Globus pallidus (tissue), 1 donor: ENCODE results near the gene ASPHD1.
A peak's percentile ranks its signal among the peaks of the same experiment; 100 is the strongest.
"Not testable (repeated sequence)": the region's sequence is repeated elsewhere in the genome, so short reads cannot be mapped to it uniquely, and the experiment has no call there.

Experiments
- DNase-seq: peaks from one replicate; pipeline ENCODE4 v3.0.0-alpha.2; 2015; ENCODE audit warnings: low spot score

ASPHD1 gene

GRCh38 chr16:29900102-29900887 is at the start of gene ASPHD1:
Gene ASPHD1, plus strand, starts transcription at chr16:29900488. Its CDS starts 484 bp downstream, at chr16:29900972.
- DNase-seq: peak; percentile 93

GRCh38 chr16:29850998-29851397 is 49.3 kb upstream of the ASPHD1 start:
- DNase-seq: no peak

GRCh38 chr16:29852654-29853053 is 47.6 kb upstream of the ASPHD1 start:
- no peak for DNase-seq

- DNase-seq: no peak
Measured at GRCh38 chr16:29854520-29855100, 45.7 kb upstream of the ASPHD1 start.

- no peak for DNase-seq
Measured at GRCh38 chr16:29857133-29857760, 43.0 kb upstream of the ASPHD1 start.

GRCh38 chr16:29858149-29858849 is 42.0 kb upstream of the ASPHD1 start:
- peak; percentile 38 for DNase-seq

GRCh38 chr16:29858974-29859373 is 41.3 kb upstream of the ASPHD1 start:
- DNase-seq: no peak

- DNase-seq: no peak
Measured at GRCh38 chr16:29860218-29860617, 40.1 kb upstream of the ASPHD1 start.

- DNase-seq: no peak
Measured at GRCh38 chr16:29862383-29862883, 37.9 kb upstream of the ASPHD1 start.

GRCh38 chr16:29862884-29863668 is 37.2 kb upstream of the ASPHD1 start, which contains the start of gene CDIPT:
Gene CDIPT, minus strand, starts transcription at chr16:29863226. Its CDS starts 369 bp downstream, at chr16:29862857.
- DNase-seq: peak; percentile 98

- DNase-seq: no peak
Measured at GRCh38 chr16:29863669-29863984, 36.7 kb upstream of the ASPHD1 start.

GRCh38 chr16:29864205-29864604 is 36.1 kb upstream of the ASPHD1 start:
- DNase-seq: no peak

GRCh38 chr16:29868396-29869009 is 31.8 kb upstream of the ASPHD1 start:
- DNase-seq: no peak

GRCh38 chr16:29869067-29869466 is 31.2 kb upstream of the ASPHD1 start:
- not testable (repeated sequence) for DNase-seq

- no peak for DNase-seq
Measured at GRCh38 chr16:29871822-29872546, 28.3 kb upstream of the ASPHD1 start.

- DNase-seq: no peak
Measured at GRCh38 chr16:29873319-29873718, 27.0 kb upstream of the ASPHD1 start.

- no peak for DNase-seq
Measured at GRCh38 chr16:29875206-29875605, 25.1 kb upstream of the ASPHD1 start.

GRCh38 chr16:29876217-29876593 is 24.1 kb upstream of the ASPHD1 start:
- no peak for DNase-seq

GRCh38 chr16:29876594-29877249 is 23.6 kb upstream of the ASPHD1 start:
- DNase-seq: no peak
